Activated CD8-positive, alpha-beta memory T cell treated with anti-CD3 and anti-CD28 coated beads for 36 hours (primary cell): ENCODE results near the gene ARL6. TPM values are rescaled to one million over a fixed set of nuclear protein-coding genes. Genes with fewer than 3 reads are reported as not detected.
"Not testable (repeated sequence)": the region's sequence is repeated elsewhere in the genome, so short reads cannot be mapped to it uniquely, and the experiment has no call there.

ENCODE experiments used
- CTCF ChIA-PET: fragments of 350-600 bp; sonication (Branson Sonifier 250); formaldehyde crosslinking; loops from one replicate; lab custom pipeline; 2021; ENCODE audit warnings: antibody characterized with exemption; lab: Charles Lee
- POLR2A ChIA-PET: fragments of 350-600 bp; sonication (Branson Sonifier 250); formaldehyde crosslinking; loops from one replicate; lab custom pipeline; 2021; ENCODE audit warnings: antibody characterized with exemption; lab: Charles Lee
- total RNA-seq, 2 experiments: library from RNA; stranded (reverse); gene quantifications; one replicate each; pipeline ENCODE4 v1.2.3, GENCODE V29; 2021

The ARL6 gene
- total RNA-seq, 2 experiments from 2014 or later, result 10.5 to 10.7 TPM

DNA sequence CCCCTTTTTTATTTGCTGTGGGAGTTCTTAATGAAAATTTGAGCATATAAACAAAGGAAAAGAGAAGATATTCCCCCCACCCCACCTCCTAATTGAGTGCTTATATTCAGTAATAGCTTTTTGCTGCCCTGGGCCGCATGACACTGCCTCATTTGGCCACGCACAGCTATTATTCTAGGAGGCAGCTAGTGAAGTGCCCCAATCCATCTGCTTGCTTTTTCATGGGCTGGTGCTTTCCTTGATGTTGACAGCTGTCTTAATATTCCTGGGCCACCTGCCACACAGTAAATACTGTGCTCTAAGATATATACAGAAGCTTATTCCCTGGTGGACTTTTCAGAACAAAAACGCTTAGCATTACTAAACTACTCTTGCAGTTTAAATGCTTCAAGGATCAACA lies 53.4 kb downstream of the ARL6 start:
- CTCF ChIA-PET, result no interaction called here
- POLR2A ChIA-PET, result no interaction called here

- POLR2A ChIA-PET, result interaction anchor here (0.8 to 1.6 kb wide), 2 partner anchors 42 to 56 kb away, joined by 5 to 7 read pairs; partner anchors contain the start of gene ARL6
- CTCF ChIA-PET, result interaction anchor here (1.5 kb wide), 1 partner anchor 218 kb away, joined by 3 read pairs; no protein-coding TSS in a partner anchor
Measured at GRCh38 chr3:97820780-97821179, 56.2 kb downstream of the ARL6 start.

DNA sequence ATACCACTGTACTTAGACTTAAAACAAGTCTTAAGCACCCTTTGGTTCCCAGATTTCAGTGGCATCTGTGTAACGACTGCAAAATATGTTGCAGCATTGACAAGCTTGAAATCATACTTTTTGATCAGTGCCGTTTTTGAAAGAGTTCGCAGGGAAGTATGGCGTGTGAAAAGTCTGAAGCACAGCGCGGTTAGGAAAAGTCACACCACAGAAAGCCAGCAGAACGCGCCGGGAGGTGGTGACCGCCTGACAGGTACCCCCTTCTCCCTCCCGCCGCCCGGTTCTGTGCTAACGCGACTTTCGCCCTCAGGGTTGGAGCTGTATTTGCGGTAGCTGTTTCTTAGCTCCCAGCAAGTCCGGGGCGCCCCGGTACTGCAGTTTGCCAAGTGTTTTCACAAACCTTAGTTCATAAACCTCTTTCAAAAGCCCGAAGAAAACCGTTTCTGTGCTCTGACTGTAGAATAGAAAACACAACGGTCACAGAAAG lies 56.8 kb downstream of the ARL6 start:
- POLR2A ChIA-PET, result interaction anchor here (0.5 to 1.6 kb wide), 3 partner anchors 10 to 57 kb away, joined by 3 to 7 read pairs (median 5); partner anchors contain the start of gene ARL6

GRCh38 chr3:97821774-97822358 lies 57.3 kb downstream of the ARL6 start, which contains the start of gene CRYBG3:
Gene CRYBG3, plus strand, starts transcription at chr3:97822011. Its CDS starts 196 bp downstream, at chr3:97822207.
- ChIA-PET POLR2A (interaction anchor here (0.5 to 1.6 kb wide), 3 partner anchors 10 to 57 kb away, joined by 3 to 7 read pairs (median 5); partner anchors contain the start of gene ARL6), CTCF (interaction anchor here (0.5 to 0.8 kb wide), 2 partner anchors 17 to 28 kb away, joined by 3 read pairs; no protein-coding TSS in a partner anchor)

More for the DNA sequence above, 56.8 kb downstream of the ARL6 start:
- CTCF ChIA-PET, result interaction anchor here (0.5 to 1.5 kb wide), 3 partner anchors 18 to 218 kb away, joined by 3 read pairs; no protein-coding TSS in a partner anchor

- ChIA-PET POLR2A (interaction anchor here (1.6 kb wide), 1 partner anchor 58 kb away, joined by 7 read pairs; the partner anchor contains the start of gene ARL6), CTCF (interaction anchor here (0.8 kb wide), 1 partner anchor 17 kb away, joined by 3 read pairs; no protein-coding TSS in a partner anchor)
Measured at GRCh38 chr3:97822359-97822775, 57.8 kb downstream of the ARL6 start.

DNA sequence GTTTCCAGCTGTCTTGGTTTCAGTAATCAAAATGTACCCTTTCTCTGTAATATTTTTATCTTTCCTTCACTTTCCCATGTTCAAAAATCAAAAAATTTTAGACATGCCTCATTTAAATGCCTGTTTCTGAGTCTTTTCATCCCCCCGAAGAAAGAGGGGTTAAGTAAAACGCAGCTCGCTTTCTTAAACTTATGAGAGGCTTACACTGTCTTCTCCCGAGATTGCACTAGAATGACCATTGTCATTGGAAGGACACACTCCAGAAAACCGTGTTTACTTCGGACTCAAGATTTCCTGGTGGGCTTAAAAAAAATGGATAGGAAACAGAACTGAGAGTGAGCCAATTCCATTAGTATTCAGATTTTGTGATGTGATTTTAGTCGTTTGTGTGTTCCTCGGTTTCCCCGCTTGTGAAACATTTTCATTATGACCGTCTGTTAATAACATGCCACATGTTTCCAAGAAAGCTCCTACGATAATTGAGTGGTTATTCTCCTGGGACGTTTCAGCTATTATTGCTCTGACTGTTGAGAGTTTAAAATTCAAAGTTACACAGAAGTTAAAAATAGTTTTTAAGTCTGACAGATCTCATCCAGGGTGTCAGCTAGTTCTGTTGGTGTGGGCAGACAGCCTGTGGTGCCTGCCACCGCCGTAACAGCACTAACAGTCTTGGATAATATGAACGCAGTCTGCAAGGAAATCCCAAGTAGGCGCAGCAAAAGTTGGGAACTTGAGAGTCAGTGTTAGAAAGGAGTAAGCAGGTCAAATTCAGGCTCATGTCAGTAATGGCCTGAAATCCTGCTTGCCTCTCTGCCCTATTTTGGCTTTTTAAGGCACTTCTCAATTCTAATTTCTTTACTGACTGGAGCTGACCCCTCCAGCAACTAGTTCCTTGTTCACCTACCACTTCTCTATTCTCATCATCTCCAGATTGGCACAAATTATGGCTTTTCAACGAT lies 58.8 kb downstream of the ARL6 start:
- CTCF ChIA-PET, result no interaction called here
- POLR2A ChIA-PET, result no interaction called here

DNA sequence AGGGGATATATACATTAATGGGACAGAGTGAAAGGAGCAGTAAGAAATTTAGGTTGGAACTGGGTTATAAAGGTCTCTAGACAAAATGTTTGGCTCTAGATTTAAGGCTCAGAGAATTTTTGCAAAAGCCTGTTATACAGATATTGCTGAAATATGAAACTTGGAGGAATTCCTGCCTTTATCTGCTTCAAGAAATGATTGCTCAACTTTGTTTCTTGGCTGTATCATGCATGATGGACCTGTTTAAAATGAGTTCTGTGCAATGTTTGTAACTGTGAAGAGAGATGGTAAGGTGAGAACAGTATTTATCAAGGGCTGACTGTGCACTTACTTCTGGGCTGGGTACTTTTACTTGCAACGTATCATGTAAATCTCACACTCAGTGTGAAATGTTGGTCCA lies 60.5 kb downstream of the ARL6 start:
- CTCF ChIA-PET, result no interaction called here
- POLR2A ChIA-PET, result no interaction called here

- ChIA-PET CTCF (no interaction called here), POLR2A (interaction anchor here (0.6 kb wide), 1 partner anchor 70 kb away, joined by 6 read pairs; no protein-coding TSS in a partner anchor)
Measured at GRCh38 chr3:97827741-97828471, 63.3 kb downstream of the ARL6 start.

DNA sequence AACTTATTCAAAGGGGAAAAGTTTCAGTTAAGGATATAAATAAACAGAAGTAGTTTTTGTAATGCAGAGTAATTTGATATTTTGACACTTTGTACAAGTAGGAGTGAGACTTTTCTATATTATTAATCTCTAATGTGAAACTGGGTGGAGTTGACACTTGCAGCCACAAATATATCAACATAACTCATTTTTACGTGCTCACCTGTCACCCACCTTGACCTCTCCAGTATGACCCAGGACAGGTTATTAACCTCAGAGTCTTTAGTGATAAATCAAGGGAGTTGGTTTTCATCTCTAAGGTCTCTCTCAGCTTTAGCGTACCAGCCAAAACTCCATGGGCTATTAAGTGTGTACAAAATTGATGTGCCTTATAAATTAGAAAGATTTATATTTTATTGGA lies 64.6 kb downstream of the ARL6 start:
- CTCF ChIA-PET, result no interaction called here
- POLR2A ChIA-PET, result no interaction called here

GRCh38 chr3:97830638-97831037 lies 66.1 kb downstream of the ARL6 start:
- ChIA-PET POLR2A (no interaction called here), CTCF (no interaction called here)

DNA sequence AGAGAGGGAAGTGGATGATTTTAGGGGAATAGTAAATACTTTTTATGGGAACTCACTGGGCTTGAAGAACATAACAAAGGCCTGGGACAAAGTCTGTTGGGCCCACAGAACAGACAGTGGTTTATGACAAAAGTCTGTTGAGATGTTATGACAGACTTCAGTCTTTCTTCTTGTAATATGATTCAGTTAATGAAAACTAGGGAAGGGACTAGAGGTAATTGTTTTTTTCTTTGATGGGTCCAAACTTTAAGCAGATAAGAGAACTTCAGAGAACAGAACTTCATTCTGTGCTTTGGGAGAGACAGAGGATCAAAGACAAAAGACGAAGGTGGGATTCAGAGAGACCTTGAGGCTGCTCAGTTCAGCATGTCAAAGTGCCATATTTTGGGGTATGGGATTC lies 66.6 kb downstream of the ARL6 start:
- ChIA-PET POLR2A (no interaction called here), CTCF (no interaction called here)

- CTCF ChIA-PET, POLR2A ChIA-PET: not testable (repeated sequence)
Measured at GRCh38 chr3:97833184-97833583, 68.6 kb downstream of the ARL6 start.

- ChIA-PET CTCF (no interaction called here), POLR2A (no interaction called here)
Measured at GRCh38 chr3:97835761-97836160, 71.2 kb downstream of the ARL6 start.

- POLR2A ChIA-PET, result no interaction called here
- CTCF ChIA-PET, result interaction anchor here (0.7 kb wide), 2 partner anchors 17 to 108 kb away, joined by 3 read pairs; partner anchors contain the start of gene CRYBG3
Measured at GRCh38 chr3:97838393-97838792, 73.8 kb downstream of the ARL6 start.

- CTCF ChIA-PET, result no interaction called here
- POLR2A ChIA-PET, result no interaction called here
Measured at GRCh38 chr3:97839944-97840343, 75.4 kb downstream of the ARL6 start.

DNA sequence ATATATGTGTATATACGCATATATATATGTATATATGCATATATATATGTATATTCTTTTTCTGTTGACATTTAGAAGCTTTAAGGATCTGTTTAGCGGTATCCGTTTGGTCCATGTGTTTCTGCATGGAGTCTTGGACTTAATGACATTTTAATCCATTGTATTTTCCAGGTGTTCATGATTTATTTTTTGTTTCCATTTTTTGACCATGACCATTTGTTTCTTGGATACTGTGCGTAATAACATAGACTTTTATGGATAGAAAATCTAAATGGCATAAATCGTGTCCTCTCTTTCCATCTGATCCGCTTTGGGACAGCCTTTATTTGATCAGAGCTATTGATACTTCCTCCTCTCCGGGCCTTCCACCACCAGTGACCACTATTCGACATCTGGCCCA lies 76.7 kb downstream of the ARL6 start:
- POLR2A ChIA-PET, result no interaction called here
- CTCF ChIA-PET, result no interaction called here

DNA sequence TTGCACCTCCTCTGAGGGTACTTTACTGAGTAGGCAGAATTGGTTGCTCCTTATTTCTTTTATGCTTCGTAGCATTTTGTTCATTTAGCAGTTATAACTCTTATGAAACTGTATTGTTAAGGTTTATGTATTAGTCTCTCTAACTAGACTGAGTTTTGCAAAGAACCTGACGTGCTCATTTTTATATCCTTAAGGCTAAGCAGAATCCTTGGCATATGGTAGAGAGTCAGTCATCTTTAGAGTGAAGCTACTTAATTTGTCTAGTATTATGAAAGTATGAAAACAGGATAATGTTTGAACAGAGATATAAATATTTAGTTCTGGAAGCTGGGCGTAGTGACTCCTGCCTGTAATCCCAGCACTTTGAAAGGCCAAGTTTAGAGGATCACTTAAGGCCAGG lies 77.4 kb downstream of the ARL6 start:
- ChIA-PET POLR2A (no interaction called here), CTCF (no interaction called here)

DNA sequence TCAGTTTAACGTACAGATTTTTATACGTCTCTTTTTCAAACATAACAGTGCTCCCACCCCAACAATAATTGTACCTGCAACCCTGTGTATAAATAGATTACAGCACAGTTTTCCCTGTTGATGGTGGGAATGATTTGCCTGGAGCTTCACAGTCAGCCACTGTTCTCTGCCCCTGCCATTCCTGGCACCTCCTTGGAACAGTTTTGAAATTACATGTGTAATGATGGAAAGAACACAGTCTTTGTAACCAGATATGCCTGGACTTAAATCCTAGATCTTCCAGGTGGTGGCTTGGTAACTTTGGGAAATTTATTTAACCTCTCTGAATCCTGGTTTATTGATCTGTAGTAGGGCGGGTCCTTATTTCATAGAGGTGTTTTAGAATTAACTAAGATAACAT lies 84.2 kb downstream of the ARL6 start:
- ChIA-PET CTCF (no interaction called here), POLR2A (no interaction called here)
